Effector memory CD8-positive, alpha-beta T cell (primary cell): ENCODE results near the gene VAMP8.
"Not testable (repeated sequence)": the region's sequence is repeated elsewhere in the genome, so short reads cannot be mapped to it uniquely, and the experiment has no call there.

Experiments used
- ATAC-seq: fragments of 150-1000 bp; cut with Tn5 transposase; replicated peaks from 2 replicates; pipeline ENCODE4 v1.10.0; 2021; ENCODE audit warnings: mild to moderate bottlenecking, moderate library complexity
- DNase-seq, 3 experiments: peaks; one replicate each; pipeline ENCODE4 v3.0.0; 2021
- H3K27ac Mint-ChIP-seq, 2 donors: one replicate each; pipeline ENCODE4 v1.8.0; 2022; ENCODE audit warnings: mild to moderate bottlenecking in 2 of 2, mixed read lengths in 2 of 2, moderate library complexity in 2 of 2
- H3K27me3 Mint-ChIP-seq, 2 donors: one replicate each; pipeline ENCODE4 v1.8.0; 2022; ENCODE audit warnings: mixed read lengths in 2 of 2
- H3K36me3 Mint-ChIP-seq: one replicate; pipeline ENCODE4 v1.8.0; 2022; ENCODE audit warnings: mild to moderate bottlenecking, moderate library complexity, mixed read lengths; ENCODE audit not compliant: insufficient read depth
- H3K4me1 Mint-ChIP-seq, 2 donors: one replicate each; pipeline ENCODE4 v1.8.0; 2022; ENCODE audit warnings: low read depth in 2 of 2, mixed read lengths in 2 of 2
- H3K4me3 Mint-ChIP-seq, 2 donors: one replicate each; pipeline ENCODE4 v1.8.0; 2022; ENCODE audit warnings: mild to moderate bottlenecking in 2 of 2, mixed read lengths in 2 of 2, moderate library complexity in 2 of 2
- H3K9me3 Mint-ChIP-seq, 2 donors: one replicate each; pipeline ENCODE4 v1.8.0; 2022; ENCODE audit warnings: mixed read lengths in 2 of 2

Gene VAMP8

GRCh38 chr2:85589982-85590791 lies 12.8 kb downstream of the VAMP8 start:
- no peak overlapping the region for H3K4me3 Mint-ChIP-seq
- H3K27ac Mint-ChIP-seq: peak overlapping the region in 1 of 2 donors; percentile 81
- peaks cover 28 to 45% of the 10 kb centered on the region in 2 donors for H3K4me1 Mint-ChIP-seq
- no peaks in the 10 kb centered on the region for H3K9me3 Mint-ChIP-seq
- ATAC-seq: no peak
- DNase-seq: no peak
- no peaks in the 10 kb centered on the region for H3K27me3 Mint-ChIP-seq
- H3K36me3 Mint-ChIP-seq: peaks cover 10% of the 10 kb centered on the region

DNA sequence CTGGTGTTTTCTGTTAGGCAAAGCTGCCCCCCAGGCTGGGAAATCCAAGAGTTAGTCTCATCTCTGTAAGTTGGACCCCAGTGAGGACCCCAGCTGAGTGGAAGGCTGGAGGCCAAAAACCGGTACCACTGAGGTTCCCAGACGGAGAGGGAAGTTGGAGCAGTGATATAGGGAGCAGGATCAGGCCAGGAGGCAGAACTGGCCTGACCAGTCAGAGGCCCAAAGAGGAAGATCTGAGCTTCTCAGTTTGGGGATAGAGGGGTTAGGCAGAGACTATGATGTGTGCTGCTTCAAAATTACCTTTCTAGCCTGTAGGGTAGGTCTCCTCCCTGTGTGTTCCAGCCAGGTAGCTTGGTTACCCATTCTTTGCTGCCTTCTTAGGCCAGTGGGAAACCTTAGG lies 13.6 kb downstream of the VAMP8 start:
- H3K4me1 Mint-ChIP-seq: peaks cover 28 to 44% of the 10 kb centered on the region in 2 donors
- no peaks in the 10 kb centered on the region for H3K9me3 Mint-ChIP-seq
- no peak for ATAC-seq
- no peak overlapping the region for H3K4me3 Mint-ChIP-seq
- DNase-seq: no peak
- peaks cover 18% of the 10 kb centered on the region for H3K36me3 Mint-ChIP-seq
- no peak overlapping the region for H3K27ac Mint-ChIP-seq
- H3K27me3 Mint-ChIP-seq: no peaks in the 10 kb centered on the region

- peak overlapping the region in 1 of 2 donors; percentile 35 for H3K27ac Mint-ChIP-seq
- no peaks in the 10 kb centered on the region for H3K9me3 Mint-ChIP-seq
- peaks cover 33 to 44% of the 10 kb centered on the region in 2 donors for H3K4me1 Mint-ChIP-seq
- H3K36me3 Mint-ChIP-seq: peaks cover 19% of the 10 kb centered on the region
- no peak overlapping the region for H3K4me3 Mint-ChIP-seq
- no peaks in the 10 kb centered on the region for H3K27me3 Mint-ChIP-seq
- ATAC-seq (no peak), DNase-seq (no peak)
These were observed 14.2 kb downstream of the VAMP8 start for GRCh38 chr2:85591563-85591962.

GRCh38 chr2:85592299-85592698 lies 14.9 kb downstream of the VAMP8 start:
- not testable (repeated sequence) for DNase-seq, H3K9me3 Mint-ChIP-seq, ATAC-seq, H3K27me3 Mint-ChIP-seq
- H3K27ac Mint-ChIP-seq: peak overlapping the region in 1 of 2 donors; percentile 29
- peak overlapping the region in 1 of 2 donors; percentile 25 for H3K4me3 Mint-ChIP-seq
- H3K36me3 Mint-ChIP-seq: peaks cover 19% of the 10 kb centered on the region
- H3K4me1 Mint-ChIP-seq: peaks cover 38 to 49% of the 10 kb centered on the region in 2 donors

- Mint-ChIP-seq H3K36me3 (peaks cover 19% of the 10 kb centered on the region), H3K4me1 (peaks cover 38 to 45% of the 10 kb centered on the region in 2 donors), H3K27ac (peak overlapping the region; percentile 60 to 77), H3K4me3 (no peak overlapping the region), H3K27me3 (no peaks in the 10 kb centered on the region), H3K9me3 (no peaks in the 10 kb centered on the region)
- ATAC-seq: no peak
- DNase-seq: no peak
These were observed 15.6 kb downstream of the VAMP8 start for GRCh38 chr2:85593023-85593422.

DNA sequence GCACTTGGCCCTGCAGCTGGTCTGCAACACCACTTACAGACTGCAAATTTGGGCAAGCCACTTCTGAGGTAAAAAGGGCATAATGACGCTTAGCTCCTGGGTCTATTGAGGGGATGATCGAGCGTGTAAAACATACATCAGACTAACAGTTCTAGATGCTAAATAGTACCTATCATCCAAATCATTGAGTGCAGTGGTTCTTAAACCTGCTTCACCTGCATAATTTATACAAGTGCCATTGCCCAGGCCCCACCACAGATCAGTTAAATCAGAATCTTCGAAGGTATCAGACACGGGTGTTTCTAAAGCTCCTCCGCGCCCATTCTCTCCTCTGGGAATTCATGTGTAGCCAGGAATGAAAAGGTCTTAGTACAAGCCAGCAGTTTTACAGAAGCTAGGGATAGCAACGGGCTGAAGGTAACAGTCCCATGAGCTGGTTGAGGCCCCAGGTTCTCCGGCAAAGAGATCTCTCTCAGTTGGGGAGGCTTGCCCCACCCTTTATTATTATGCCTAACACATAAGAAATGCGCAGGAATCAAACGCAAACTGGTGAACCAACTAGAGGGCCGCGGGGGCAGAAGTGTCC lies 17.4 kb downstream of the VAMP8 start:
- ATAC-seq: peak; percentile 1
- H3K27me3 Mint-ChIP-seq: no peaks in the 10 kb centered on the region
- H3K4me1 Mint-ChIP-seq: peaks cover 33 to 40% of the 10 kb centered on the region in 2 donors

DNA sequence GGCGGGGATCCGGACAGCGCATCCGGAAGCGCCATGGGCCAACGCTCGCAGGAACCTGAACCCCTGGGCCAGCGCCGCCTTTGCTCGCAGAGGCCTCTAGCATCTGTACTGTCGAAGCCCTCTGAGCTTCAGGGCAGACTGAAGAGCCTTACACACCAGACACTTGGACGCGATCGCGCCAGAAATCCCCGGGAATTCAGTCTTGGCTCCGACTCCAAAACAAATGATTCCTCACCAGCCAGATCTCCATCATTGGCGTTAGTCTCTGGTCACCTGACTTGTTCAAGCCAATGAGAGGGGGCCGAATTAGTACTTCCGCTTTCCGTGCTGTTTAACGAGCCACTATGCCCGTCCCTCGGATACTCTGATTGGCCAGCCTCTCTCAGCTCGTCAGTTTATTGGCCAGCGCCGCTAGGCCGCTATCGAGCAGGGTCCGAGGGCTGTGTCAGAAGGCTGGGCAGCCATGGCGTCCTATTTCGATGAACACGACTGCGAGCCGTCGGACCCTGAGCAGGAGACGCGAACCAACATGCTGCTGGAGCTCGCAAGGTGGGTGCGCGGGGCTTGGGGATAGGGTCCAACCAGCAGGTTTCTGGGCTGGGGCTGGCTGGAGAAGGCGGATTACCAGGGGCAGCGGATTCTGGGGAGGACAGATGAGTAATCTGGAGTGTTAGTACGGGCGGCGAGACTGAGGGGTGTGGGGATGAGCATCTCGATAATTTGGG lies 18.1 kb downstream of the VAMP8 start, which contains the start of gene RNF181:
RNF181 (plus strand) TSS at position 445 of the 725 bp plus-strand sequence; CDS start at position 464, 19 bp downstream.
- peak; percentile 98 for ATAC-seq
- Mint-ChIP-seq H3K9me3 (no peaks in the 10 kb centered on the region), H3K4me1 (peaks cover 33 to 36% of the 10 kb centered on the region in 2 donors), H3K27me3 (no peaks in the 10 kb centered on the region), H3K4me3 (peak within 1 kb of the TSS; percentile 100), H3K36me3 (peaks cover 21% of the 10 kb centered on the region), H3K27ac (peak within 1 kb of the TSS; percentile 100)
- DNase-seq: peak; percentile 85 to 86 (median 86)

More for the DNA sequence above, 17.4 kb downstream of the VAMP8 start:
- H3K27ac Mint-ChIP-seq: peak overlapping the region; percentile 100
- no peak for DNase-seq
- peaks cover 25% of the 10 kb centered on the region for H3K36me3 Mint-ChIP-seq
- H3K4me3 Mint-ChIP-seq: peak overlapping the region; percentile 100
- no peaks in the 10 kb centered on the region for H3K9me3 Mint-ChIP-seq

GRCh38 chr2:85596026-85596333 lies 18.6 kb downstream of the VAMP8 start:
- DNase-seq (no peak), ATAC-seq (peak; percentile 3)

GRCh38 chr2:85596486-85597143 lies 19.2 kb downstream of the VAMP8 start:
- no peak for DNase-seq
- peaks cover 38% of the 10 kb centered on the region in 2 donors for H3K4me1 Mint-ChIP-seq
- no peaks in the 10 kb centered on the region for H3K27me3 Mint-ChIP-seq
- H3K4me3 Mint-ChIP-seq: peak overlapping the region; percentile 100
- H3K27ac Mint-ChIP-seq: peak overlapping the region; percentile 100
- H3K36me3 Mint-ChIP-seq: peaks cover 23% of the 10 kb centered on the region
- no peaks in the 10 kb centered on the region for H3K9me3 Mint-ChIP-seq
- ATAC-seq: no peak

More at GRCh38 chr2:85596026-85596333, 18.6 kb downstream of the VAMP8 start:
- Mint-ChIP-seq H3K27me3 (no peaks in the 10 kb centered on the region), H3K27ac (peak overlapping the region; percentile 100), H3K4me3 (peak overlapping the region; percentile 100), H3K9me3 (no peaks in the 10 kb centered on the region), H3K4me1 (peaks cover 34% of the 10 kb centered on the region in 2 donors), H3K36me3 (peaks cover 21% of the 10 kb centered on the region)

DNA sequence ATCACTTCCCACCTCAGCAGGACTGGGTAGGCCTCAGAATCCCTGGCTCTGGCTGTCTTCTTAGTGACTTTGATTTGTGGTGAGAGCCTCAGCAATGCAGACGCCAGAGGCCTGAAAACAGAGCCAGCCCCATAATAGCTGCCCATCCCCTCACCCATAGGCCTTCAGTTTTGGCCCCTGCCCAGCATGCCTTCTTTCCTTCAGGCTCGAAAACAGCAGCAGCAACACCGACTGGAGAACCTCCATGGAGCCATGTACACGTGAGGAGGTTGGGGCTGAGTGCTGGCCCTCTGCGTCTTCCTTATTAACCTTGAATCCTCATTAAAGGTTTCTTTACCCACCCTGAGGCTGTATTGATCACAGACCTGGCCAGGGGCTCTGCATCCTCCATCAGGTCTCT lies 19.9 kb downstream of the VAMP8 start:
- DNase-seq (no peak), ATAC-seq (no peak)
- H3K9me3 Mint-ChIP-seq: no peaks in the 10 kb centered on the region
- H3K4me3 Mint-ChIP-seq: peak overlapping the region; percentile 100
- H3K27ac Mint-ChIP-seq: peak overlapping the region in 1 of 2 donors; percentile 100
- no peaks in the 10 kb centered on the region for H3K27me3 Mint-ChIP-seq
- H3K4me1 Mint-ChIP-seq: peaks cover 42 to 43% of the 10 kb centered on the region in 2 donors
- peaks cover 24% of the 10 kb centered on the region for H3K36me3 Mint-ChIP-seq

DNA sequence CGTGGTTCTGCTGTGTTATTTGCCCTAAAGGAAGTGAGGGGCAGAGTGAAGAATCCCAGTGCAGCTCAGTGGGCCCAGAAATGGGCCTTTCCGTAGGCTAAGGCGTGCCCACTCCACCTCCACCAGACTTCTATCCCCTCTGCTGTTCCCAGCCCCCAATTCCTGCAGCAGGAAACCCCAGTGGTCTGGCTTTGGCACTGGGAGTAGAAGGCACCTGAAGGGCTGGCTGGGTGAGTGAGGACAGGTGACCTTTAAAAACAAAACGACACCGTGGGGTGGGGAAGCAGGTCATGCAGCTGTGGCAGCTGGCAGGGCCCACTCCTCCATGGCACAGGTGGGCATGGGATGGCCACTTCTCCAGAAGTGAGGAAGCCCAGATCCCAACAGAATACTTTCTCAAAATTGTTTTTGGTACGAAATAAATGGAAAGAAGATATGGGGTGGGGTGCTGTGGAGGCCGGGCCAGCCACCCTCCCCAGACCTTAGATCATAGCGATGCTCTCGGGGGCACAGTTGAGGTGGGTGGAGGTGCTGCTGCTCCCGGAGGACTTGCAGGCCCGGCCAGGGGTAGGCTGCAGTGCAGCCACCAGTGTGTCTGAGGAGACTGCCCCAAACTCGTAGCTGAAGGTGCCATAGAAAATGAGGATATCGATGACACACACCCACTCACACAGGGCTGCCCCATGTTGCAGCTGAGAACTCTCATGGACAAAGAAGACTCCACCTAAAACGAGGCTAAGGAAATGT lies 21.4 kb downstream of the VAMP8 start:
- peak overlapping the region; percentile 26 to 31 for H3K27ac Mint-ChIP-seq
- H3K9me3 Mint-ChIP-seq: no peaks in the 10 kb centered on the region
- ATAC-seq (no peak), DNase-seq (no peak)
- H3K36me3 Mint-ChIP-seq: peaks cover 24% of the 10 kb centered on the region
- H3K4me3 Mint-ChIP-seq: no peak overlapping the region
- peaks cover 42 to 48% of the 10 kb centered on the region in 2 donors for H3K4me1 Mint-ChIP-seq
- H3K27me3 Mint-ChIP-seq: no peaks in the 10 kb centered on the region

GRCh38 chr2:85599468-85600234 lies 22.3 kb downstream of the VAMP8 start:
- ATAC-seq: no peak
- no peaks in the 10 kb centered on the region for H3K9me3 Mint-ChIP-seq
- peaks cover 26% of the 10 kb centered on the region for H3K36me3 Mint-ChIP-seq
- peak overlapping the region in 1 of 2 donors; percentile 84 for H3K27ac Mint-ChIP-seq
- peak overlapping the region; percentile 22 to 23 for H3K4me3 Mint-ChIP-seq
- no peak for DNase-seq
- H3K4me1 Mint-ChIP-seq: peaks cover 38 to 43% of the 10 kb centered on the region in 2 donors
- no peaks in the 10 kb centered on the region for H3K27me3 Mint-ChIP-seq
